CD14-positive monocyte (primary cell): Measurements from ENCODE around the gene KLHL12. TPM values are rescaled to one million over a fixed set of nuclear protein-coding genes. Genes with fewer than 3 reads are reported as not detected.

Experiments used
- DNase-seq, 3 donors: peaks; one replicate each; pipeline ENCODE4 v3.0.0-alpha.2; 2011 to 2022
- H2AFZ ChIP-seq: 2 replicates; pipeline ENCODE4 v1.6.0; 2012; ENCODE audit warnings: mild to moderate bottlenecking, low read depth, low read length, inconsistent platforms; ENCODE audit not compliant: insufficient read depth, poor library complexity, severe bottlenecking
- H3K27ac ChIP-seq, 2 donors: 1 replicate in 1 of 2; 2 replicates in 1 of 2; pipeline ENCODE4 v1.5.1; 2012 to 2013; ENCODE audit warnings: low read length in 2 of 2, control low read depth in 1 of 2, inconsistent platforms in 1 of 2, low read depth in 1 of 2, mild to moderate bottlenecking in 1 of 2
- H3K27me3 ChIP-seq, 2 donors: one replicate each; pipeline versions ENCODE4 v1.6.0 to v1.6.1; 2011 to 2013; ENCODE audit warnings: low read length in 2 of 2; ENCODE audit not compliant: control insufficient read depth in 2 of 2, insufficient read depth in 2 of 2
- H3K36me3 ChIP-seq, 2 donors: replicated peaks in 1 of 2; 1 replicate in 1 of 2; 2 replicates in 1 of 2; pipeline versions ENCODE4 v1.5.1 to v1.6.1; 2012 to 2013; ENCODE audit warnings: low read length in 2 of 2, control low read depth in 1 of 2, inconsistent platforms in 1 of 2, mild to moderate bottlenecking in 1 of 2; ENCODE audit not compliant: insufficient read depth in 2 of 2, control insufficient read depth in 1 of 2
- H3K4me1 ChIP-seq, 2 donors: 1 replicate in 1 of 2; 2 replicates in 1 of 2; pipeline versions ENCODE4 v1.5.1 to v1.6.1; 2012 to 2013; ENCODE audit warnings: low read length in 2 of 2, control low read depth in 1 of 2, inconsistent platforms in 1 of 2, mild to moderate bottlenecking in 1 of 2, moderate library complexity in 1 of 2; ENCODE audit not compliant: insufficient read depth in 2 of 2, control insufficient read depth in 1 of 2
- H3K4me2 ChIP-seq: replicated peaks from 2 replicates; pipeline ENCODE3; 2012; ENCODE audit warnings: low read length, moderate library complexity, mild to moderate bottlenecking; ENCODE audit not compliant: poor library complexity, severe bottlenecking; ENCODE audit errors: extremely low read depth
- H3K4me3 ChIP-seq, 3 experiments: fragments of 200-600 bp in 1 of 3; sonication (generic) in 1 of 3; replicated peaks in 1 of 3; 1 replicate in 2 of 3; 2 replicates in 1 of 3; pipeline ENCODE4 v1.5.1; 2011 to 2013; ENCODE audit warnings: low read length in 3 of 3, mild to moderate bottlenecking in 3 of 3, control low read depth in 2 of 3, low read depth in 2 of 3, inconsistent platforms in 1 of 3, moderate library complexity in 1 of 3
- H3K79me2 ChIP-seq: 2 replicates; pipeline ENCODE4 v1.6.0; 2012; ENCODE audit warnings: mild to moderate bottlenecking, control low read depth, inconsistent platforms, low read length, moderate library complexity; ENCODE audit not compliant: insufficient read depth
- H3K9ac ChIP-seq: 2 replicates; pipeline ENCODE4 v1.6.0; 2017; ENCODE audit warnings: low read length, mild to moderate bottlenecking; ENCODE audit not compliant: insufficient read depth, poor library complexity, severe bottlenecking
- H3K9me3 ChIP-seq, 2 donors: replicated peaks in 1 of 2; 1 replicate in 1 of 2; 2 replicates in 1 of 2; pipeline versions ENCODE4 v1.5.1 to v1.6.1; 2012 to 2013; ENCODE audit warnings: low read length in 2 of 2, control low read depth in 1 of 2; ENCODE audit not compliant: control insufficient read depth in 1 of 2, insufficient read depth in 1 of 2
- H4K20me1 ChIP-seq: 2 replicates; pipeline ENCODE4 v1.6.0; 2012; ENCODE audit warnings: mild to moderate bottlenecking, low read length, control low read depth, moderate library complexity; ENCODE audit not compliant: insufficient read depth
- H3K27ac Mint-ChIP-seq, 7 donors: one replicate each; pipeline ENCODE4 v1.8.0; 2020; ENCODE audit warnings: mild to moderate bottlenecking in 7 of 7, mixed read lengths in 7 of 7, moderate library complexity in 6 of 7, inconsistent platforms in 2 of 7
- H3K27me3 Mint-ChIP-seq, 3 donors: one replicate each; pipeline ENCODE4 v1.8.0; 2021 to 2022; ENCODE audit warnings: low read depth in 3 of 3, mild to moderate bottlenecking in 3 of 3, mixed read lengths in 3 of 3, moderate library complexity in 3 of 3, inconsistent platforms in 1 of 3
- H3K36me3 Mint-ChIP-seq, 2 donors: one replicate each; pipeline ENCODE4 v1.8.0; 2020; ENCODE audit warnings: mixed read lengths in 2 of 2, inconsistent platforms in 1 of 2, mild to moderate bottlenecking in 1 of 2
- H3K4me1 Mint-ChIP-seq: one replicate; pipeline ENCODE4 v1.8.0; 2020; ENCODE audit warnings: mild to moderate bottlenecking, mixed read lengths
- H3K4me3 Mint-ChIP-seq, 2 donors: one replicate each; pipeline ENCODE4 v1.8.0; 2020; ENCODE audit warnings: mild to moderate bottlenecking in 2 of 2, mixed read lengths in 2 of 2, moderate library complexity in 1 of 2
- H3K9me3 Mint-ChIP-seq, 7 donors: one replicate each; pipeline ENCODE4 v1.8.0; 2020 to 2022; ENCODE audit warnings: mixed read lengths in 7 of 7, mild to moderate bottlenecking in 6 of 7, moderate library complexity in 6 of 7, inconsistent platforms in 2 of 7
- WGBS: methylation state at CpG from one replicate; pipeline ENCODE4 v1.1.5; 2013; ENCODE audit warnings: missing lambda C conversion rate; ENCODE audit not compliant: insufficient coverage; 5-methylcytosine and 5-hydroxymethylcytosine counted together
- intact Hi-C, 2 donors: fragments of 100-400 bp; cut with micrococcal nuclease; formaldehyde crosslinking; loops; one replicate each; pipeline versions ENCODE4 v1.15.0 to v1.15.1; 2023
- polyA plus RNA-seq, 3 donors: library from polyadenylated mRNA; depleted of rRNA in 1 of 3; unstranded in 2 of 3; stranded (reverse) in 1 of 3; fragments of 300-500 nt in 2 of 3; fragments of >200 nt in 1 of 3; fragmentation: Illumina TruSeq in 2 of 3; gene quantifications; 1 replicate in 2 of 3; 2 replicates in 1 of 3; pipeline ENCODE4 v1.2.3, GENCODE V29; 2012 to 2021
- TF ChIP-seq, protein P1 (sequence below): fragments of 200-600 bp; IDR thresholded peaks from one replicate; pipeline ENCODE4 v1.8.0; 2022; ENCODE audit warnings: antibody characterized with exemption, mild to moderate bottlenecking

KLHL12 gene
- polyA plus RNA-seq, 3 donors = 20.7 to 36.7 (median 21.9) TPM

DNA sequence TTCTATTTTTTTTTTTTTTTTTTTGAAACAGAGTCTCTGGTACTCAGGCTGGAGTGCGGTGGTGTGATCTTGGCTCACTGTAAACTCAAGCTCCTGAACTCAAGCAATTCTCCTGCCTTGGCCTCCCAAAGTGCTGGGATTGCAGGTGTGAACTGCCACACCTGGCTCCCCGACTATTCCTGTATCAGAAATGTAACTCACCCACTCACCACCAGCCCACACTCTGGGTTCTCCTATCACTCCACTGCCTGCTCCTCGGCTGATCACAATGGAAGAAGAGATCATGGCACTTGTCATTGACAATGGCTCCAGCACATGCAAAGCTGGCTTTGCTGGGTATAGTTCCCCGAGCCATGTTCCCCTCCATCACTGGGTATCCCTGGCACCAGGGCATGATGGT, 54.0 kb downstream of the KLHL12 start:
- Histone ChIP-seq H3K36me3 (peaks cover 4% of the 10 kb centered on the region in 2 donors), H3K79me2 (no peaks in the 10 kb centered on the region), H3K9me3 (no peaks in the 10 kb centered on the region), H3K9ac (no peak overlapping the region), H3K4me1 (no peaks in the 10 kb centered on the region), H3K27me3 (no peaks in the 10 kb centered on the region), H3K27ac (no peak overlapping the region), H3K4me3 (no peak overlapping the region), H2AFZ (no peak overlapping the region), H4K20me1 (no peaks in the 10 kb centered on the region), H3K4me2 (no peak overlapping the region)
- WGBS = 90% methylated on average over 2 of the region's 4 CpGs
- Mint-ChIP-seq H3K27me3 (peaks cover 0 to 2% (median 2%) of the 10 kb centered on the region in 3 donors), H3K9me3 (peaks cover 0 to 2% (median 0%) of the 10 kb centered on the region in 7 donors), H3K4me3 (no peak overlapping the region), H3K36me3 (peaks cover 5 to 10% of the 10 kb centered on the region in 2 donors), H3K27ac (no peak overlapping the region), H3K4me1 (no peaks in the 10 kb centered on the region)
- no peak for DNase-seq
- intact Hi-C loops = no loop called here
- TF ChIP-seq, protein P1, sequence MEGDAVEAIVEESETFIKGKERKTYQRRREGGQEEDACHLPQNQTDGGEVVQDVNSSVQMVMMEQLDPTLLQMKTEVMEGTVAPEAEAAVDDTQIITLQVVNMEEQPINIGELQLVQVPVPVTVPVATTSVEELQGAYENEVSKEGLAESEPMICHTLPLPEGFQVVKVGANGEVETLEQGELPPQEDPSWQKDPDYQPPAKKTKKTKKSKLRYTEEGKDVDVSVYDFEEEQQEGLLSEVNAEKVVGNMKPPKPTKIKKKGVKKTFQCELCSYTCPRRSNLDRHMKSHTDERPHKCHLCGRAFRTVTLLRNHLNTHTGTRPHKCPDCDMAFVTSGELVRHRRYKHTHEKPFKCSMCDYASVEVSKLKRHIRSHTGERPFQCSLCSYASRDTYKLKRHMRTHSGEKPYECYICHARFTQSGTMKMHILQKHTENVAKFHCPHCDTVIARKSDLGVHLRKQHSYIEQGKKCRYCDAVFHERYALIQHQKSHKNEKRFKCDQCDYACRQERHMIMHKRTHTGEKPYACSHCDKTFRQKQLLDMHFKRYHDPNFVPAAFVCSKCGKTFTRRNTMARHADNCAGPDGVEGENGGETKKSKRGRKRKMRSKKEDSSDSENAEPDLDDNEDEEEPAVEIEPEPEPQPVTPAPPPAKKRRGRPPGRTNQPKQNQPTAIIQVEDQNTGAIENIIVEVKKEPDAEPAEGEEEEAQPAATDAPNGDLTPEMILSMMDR = no peak

DNA sequence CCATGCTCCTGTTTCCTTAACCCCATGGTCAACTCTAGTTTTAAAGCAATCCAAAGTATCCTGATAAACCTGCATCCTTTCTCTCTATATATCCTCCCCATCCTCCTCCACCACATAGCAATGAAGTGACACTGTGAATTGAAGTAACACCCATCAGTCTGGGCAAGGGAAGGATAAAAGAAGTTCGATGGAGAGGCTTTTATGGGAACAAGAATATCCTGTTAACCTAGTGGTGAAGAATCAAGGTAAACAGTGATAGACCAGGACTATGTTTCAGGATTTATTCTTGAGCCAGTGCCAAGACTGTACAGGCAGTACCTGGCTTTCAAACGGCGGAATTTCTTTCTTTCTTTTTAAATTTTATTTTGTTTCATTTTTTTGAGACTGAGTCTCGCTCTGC, 55.7 kb downstream of the KLHL12 start:
- no peak overlapping the region for H3K4me3 Mint-ChIP-seq
- Histone ChIP-seq H3K9ac (no peak overlapping the region), H2AFZ (no peak overlapping the region), H3K36me3 (no peaks in the 10 kb centered on the region), H3K27me3 (no peaks in the 10 kb centered on the region), H3K27ac (no peak overlapping the region), H3K4me2 (no peak overlapping the region), H3K4me3 (no peak overlapping the region), H4K20me1 (no peaks in the 10 kb centered on the region), H3K4me1 (no peaks in the 10 kb centered on the region), H3K9me3 (no peaks in the 10 kb centered on the region), H3K79me2 (no peaks in the 10 kb centered on the region)
- no peak for DNase-seq
- TF ChIP-seq, protein P1 = no peak
- 89% methylated on average over 1 of the region's 4 CpGs for WGBS
- H3K4me1 Mint-ChIP-seq = no peaks in the 10 kb centered on the region
- intact Hi-C loops = no loop called here
- peaks cover 4 to 7% of the 10 kb centered on the region in 2 donors for H3K36me3 Mint-ChIP-seq
- peaks cover 0 to 2% (median 2%) of the 10 kb centered on the region in 3 donors for H3K27me3 Mint-ChIP-seq
- peaks cover 0 to 2% (median 0%) of the 10 kb centered on the region in 7 donors for H3K9me3 Mint-ChIP-seq
- H3K27ac Mint-ChIP-seq = no peak overlapping the region
